CD1c-positive myeloid dendritic cell (primary cell): Measurements from ENCODE around the gene ZNF423.

Experiments
- DNase-seq: peaks from one replicate; pipeline ENCODE4 v3.0.0-alpha.2; 2016; ENCODE audit errors: extremely low spot score

The ZNF423 gene

GRCh38 chr16:49785970-49786369 is 69.9 kb downstream of the ZNF423 start:
- no peak for DNase-seq

GRCh38 chr16:49782405-49782804 is 73.5 kb downstream of the ZNF423 start:
- DNase-seq = no peak

- no peak for DNase-seq
Measured at GRCh38 chr16:49781401-49781800, 74.5 kb downstream of the ZNF423 start.

GRCh38 chr16:49780433-49780832 is 75.5 kb downstream of the ZNF423 start:
- no peak for DNase-seq

GRCh38 chr16:49779979-49780378 is 75.9 kb downstream of the ZNF423 start:
- DNase-seq = no peak

- DNase-seq = no peak
Measured at GRCh38 chr16:49778202-49778930, 77.5 kb downstream of the ZNF423 start.

- no peak for DNase-seq
Measured at GRCh38 chr16:49776734-49777133, 79.2 kb downstream of the ZNF423 start.

- DNase-seq = no peak
Measured at GRCh38 chr16:49776085-49776595, 79.8 kb downstream of the ZNF423 start.

- DNase-seq = no peak
Measured at GRCh38 chr16:49775581-49775980, 80.3 kb downstream of the ZNF423 start.

GRCh38 chr16:49775018-49775417 is 80.9 kb downstream of the ZNF423 start:
- no peak for DNase-seq

- no peak for DNase-seq
Measured at GRCh38 chr16:49773534-49774475, 82.1 kb downstream of the ZNF423 start.

- DNase-seq = no peak
Measured at GRCh38 chr16:49767998-49768397, 87.9 kb downstream of the ZNF423 start.

- DNase-seq = no peak
Measured at GRCh38 chr16:49767414-49767813, 88.5 kb downstream of the ZNF423 start.

GRCh38 chr16:49766225-49766624 is 89.7 kb downstream of the ZNF423 start:
- no peak for DNase-seq

- DNase-seq = no peak
Measured at GRCh38 chr16:49763826-49764225, 92.1 kb downstream of the ZNF423 start.

- no peak for DNase-seq
Measured at GRCh38 chr16:49760815-49761214, 95.1 kb downstream of the ZNF423 start.

- no peak for DNase-seq
Measured at GRCh38 chr16:49757559-49758069, 98.3 kb downstream of the ZNF423 start.

- DNase-seq = no peak
Measured at GRCh38 chr16:49756775-49757558, 98.9 kb downstream of the ZNF423 start.

GRCh38 chr16:49755716-49756505 is 100.0 kb downstream of the ZNF423 start:
- no peak for DNase-seq

- DNase-seq = peak; percentile 24
Measured at GRCh38 chr16:49755313-49755620, 100.6 kb downstream of the ZNF423 start.
